Measurements from ENCODE around the gene GLRX.

Gene GLRX

GRCh38 chr5:95794070-95794516 is 28.4 kb downstream of the GLRX start:
- no peak for DNase-seq
- TF ChIP-seq CTCF (IDR thresholded peaks at IDR 0.05): no peak
- no peak overlapping the region for H3K4me3 ChIP-seq
- no peaks in the 10 kb centered on the region for H3K27me3 ChIP-seq
- no peaks in the 10 kb centered on the region for H3K4me1 ChIP-seq
- H3K9me3 ChIP-seq: no peaks in the 10 kb centered on the region
- intact Hi-C loops (cut with DNase I; ENCODE audit: low total_unique reads): no loop called here
- H3K27ac ChIP-seq: no peak overlapping the region
- H3K36me3 ChIP-seq: peaks cover 0 to 9% (median 0%) of the 10 kb centered on the region in 3 donors

- Histone ChIP-seq H3K4me1 (no peaks in the 10 kb centered on the region), H3K27ac (no peak overlapping the region), H3K4me3 (no peak overlapping the region), H3K36me3 (peaks cover 6 to 10% (median 9%) of the 10 kb centered on the region in 3 donors), H3K9me3 (no peaks in the 10 kb centered on the region), H3K27me3 (no peaks in the 10 kb centered on the region)
- TF ChIP-seq CTCF (IDR thresholded peaks at IDR 0.05): no peak
- intact Hi-C loops (cut with DNase I; ENCODE audit: low total_unique reads): no loop called here
- no peak for DNase-seq
Measured at GRCh38 chr5:95791751-95792150, 30.8 kb downstream of the GLRX start.

- Histone ChIP-seq H3K36me3 (peaks cover 6 to 18% (median 17%) of the 10 kb centered on the region in 3 donors), H3K9me3 (no peaks in the 10 kb centered on the region), H3K4me3 (no peak overlapping the region), H3K27me3 (no peaks in the 10 kb centered on the region), H3K4me1 (no peaks in the 10 kb centered on the region), H3K27ac (no peak overlapping the region)
- no peak for TF ChIP-seq CTCF (IDR thresholded peaks at IDR 0.05)
- intact Hi-C loops (cut with DNase I; ENCODE audit: low total_unique reads): loop anchor here (10.0 kb wide), 1 partner anchor 124 kb away; no protein-coding TSS in a partner anchor
- DNase-seq: no peak
Measured at GRCh38 chr5:95788493-95788892, 34.0 kb downstream of the GLRX start.

GRCh38 chr5:95786821-95787418 is 35.6 kb downstream of the GLRX start:
- no peaks in the 10 kb centered on the region for H3K27me3 ChIP-seq
- peaks cover 6 to 18% (median 17%) of the 10 kb centered on the region in 3 donors for H3K36me3 ChIP-seq
- TF ChIP-seq CTCF (IDR thresholded peaks at IDR 0.05): no peak
- H3K4me3 ChIP-seq: no peak overlapping the region
- DNase-seq: no peak
- no peaks in the 10 kb centered on the region for H3K9me3 ChIP-seq
- no peak overlapping the region for H3K27ac ChIP-seq
- H3K4me1 ChIP-seq: no peaks in the 10 kb centered on the region
- intact Hi-C loops (cut with DNase I; ENCODE audit: low total_unique reads): loop anchor here (10.0 kb wide), 1 partner anchor 122 kb away; no protein-coding TSS in a partner anchor

GRCh38 chr5:95784514-95785302 is 37.8 kb downstream of the GLRX start:
- intact Hi-C loops (cut with DNase I; ENCODE audit: low total_unique reads): loop anchor here (10.0 kb wide), 1 partner anchor 120 kb away; no protein-coding TSS in a partner anchor

More at GRCh38 chr5:95784514-95785302, 37.8 kb downstream of the GLRX start:
- TF ChIP-seq CTCF (IDR thresholded peaks at IDR 0.05): no peak
- peaks cover 6 to 17% (median 9%) of the 10 kb centered on the region in 3 donors for H3K36me3 ChIP-seq
- H3K4me1 ChIP-seq: peaks cover 0 to 18% (median 2%) of the 10 kb centered on the region in 4 donors
- no peaks in the 10 kb centered on the region for H3K9me3 ChIP-seq
- no peaks in the 10 kb centered on the region for H3K27me3 ChIP-seq
- H3K27ac ChIP-seq: no peak overlapping the region
- DNase-seq: no peak
- no peak overlapping the region for H3K4me3 ChIP-seq

All from tibial artery (tissue), 4 donors.